Measurements from ENCODE around the gene SLC16A3. TPM values are rescaled to one million over a fixed set of nuclear protein-coding genes. Genes with fewer than 3 reads are reported as not detected.
A peak's percentile ranks its signal among the peaks of the same experiment; 100 is the strongest.

The SLC16A3 gene
- total RNA-seq, 1 experiment from 2014 or later: 677 TPM

GRCh38 chr17:82231562-82232321 lies 2.9 kb downstream of the SLC16A3 start:
- DNase-seq (ENCODE audit: low read depth): peak; percentile 95
- in situ Hi-C loops (cut with HindIII; ENCODE audit: low pct_unique_long_range_greater_than_20kb, low sequenced_read_pairs): no loop called here

GRCh38 chr17:82232322-82232820 lies 3.5 kb downstream of the SLC16A3 start:
- in situ Hi-C loops (cut with HindIII; ENCODE audit: low pct_unique_long_range_greater_than_20kb, low sequenced_read_pairs): no loop called here
- DNase-seq (ENCODE audit: low read depth): no peak

- in situ Hi-C loops (cut with HindIII; ENCODE audit: low pct_unique_long_range_greater_than_20kb, low sequenced_read_pairs): no loop called here
- no peak for DNase-seq (ENCODE audit: low read depth)
These were observed 4.3 kb downstream of the SLC16A3 start for GRCh38 chr17:82232876-82233785.

- DNase-seq (ENCODE audit: low read depth): peak; percentile 85
- in situ Hi-C loops (cut with HindIII; ENCODE audit: low pct_unique_long_range_greater_than_20kb, low sequenced_read_pairs): no loop called here
These were observed 5.6 kb downstream of the SLC16A3 start for GRCh38 chr17:82234211-82235055.

- in situ Hi-C loops (cut with HindIII; ENCODE audit: low pct_unique_long_range_greater_than_20kb, low sequenced_read_pairs): no loop called here
- no peak for DNase-seq (ENCODE audit: low read depth)
These were observed 6.4 kb downstream of the SLC16A3 start for GRCh38 chr17:82235056-82235774.

GRCh38 chr17:82235775-82236141 lies 6.9 kb downstream of the SLC16A3 start:
- in situ Hi-C loops (cut with HindIII; ENCODE audit: low pct_unique_long_range_greater_than_20kb, low sequenced_read_pairs): no loop called here
- DNase-seq (ENCODE audit: low read depth): peak; percentile 74

GRCh38 chr17:82236142-82236971 lies 7.5 kb downstream of the SLC16A3 start:
- DNase-seq (ENCODE audit: low read depth): no peak
- in situ Hi-C loops (cut with HindIII; ENCODE audit: low pct_unique_long_range_greater_than_20kb, low sequenced_read_pairs): no loop called here

- no peak for DNase-seq (ENCODE audit: low read depth)
These were observed 8.4 kb downstream of the SLC16A3 start for GRCh38 chr17:82237083-82237745.

GRCh38 chr17:82237746-82238471 lies 9.1 kb downstream of the SLC16A3 start:
- in situ Hi-C loops (cut with HindIII; ENCODE audit: low pct_unique_long_range_greater_than_20kb, low sequenced_read_pairs): no loop called here
- no peak for DNase-seq (ENCODE audit: low read depth)

More at GRCh38 chr17:82237083-82237745, 8.4 kb downstream of the SLC16A3 start:
- in situ Hi-C loops (cut with HindIII; ENCODE audit: low pct_unique_long_range_greater_than_20kb, low sequenced_read_pairs): no loop called here

- in situ Hi-C loops (cut with HindIII; ENCODE audit: low pct_unique_long_range_greater_than_20kb, low sequenced_read_pairs): no loop called here
- peak; percentile 56 for DNase-seq (ENCODE audit: low read depth)
These were observed 9.8 kb downstream of the SLC16A3 start for GRCh38 chr17:82238472-82239201.

GRCh38 chr17:82239401-82239925 lies 10.6 kb downstream of the SLC16A3 start:
- in situ Hi-C loops (cut with HindIII; ENCODE audit: low pct_unique_long_range_greater_than_20kb, low sequenced_read_pairs): no loop called here
- no peak for DNase-seq (ENCODE audit: low read depth)

- in situ Hi-C loops (cut with HindIII; ENCODE audit: low pct_unique_long_range_greater_than_20kb, low sequenced_read_pairs): no loop called here
These were observed 11.2 kb downstream of the SLC16A3 start for GRCh38 chr17:82239926-82240505.

GRCh38 chr17:82240506-82241182 lies 11.8 kb downstream of the SLC16A3 start:
- DNase-seq (ENCODE audit: low read depth): no peak
- in situ Hi-C loops (cut with HindIII; ENCODE audit: low pct_unique_long_range_greater_than_20kb, low sequenced_read_pairs): no loop called here

More at GRCh38 chr17:82239926-82240505, 11.2 kb downstream of the SLC16A3 start:
- no peak for DNase-seq (ENCODE audit: low read depth)
